SJSA1 (cell line): Measurements from ENCODE around the gene DUSP1. TPM values are rescaled to one million over a fixed set of nuclear protein-coding genes. Genes with fewer than 3 reads are reported as not detected.
A peak's percentile ranks its signal among the peaks of the same experiment; 100 is the strongest.

Source experiments
- DNase-seq, 2 experiments: peaks; one replicate each; pipeline ENCODE4 v3.0.0-alpha.2; 2015 to 2020; ENCODE audit warnings: low spot score in 2 of 2, low read depth in 1 of 2
- H3K27ac ChIP-seq: fragments of 250-450 bp; sonication (Bioruptor Pico); 2 replicates; pipeline ENCODE4 v1.5.1; 2020; ENCODE audit warnings: mild to moderate bottlenecking, moderate library complexity
- H3K27me3 ChIP-seq: fragments of 250-450 bp; sonication (Bioruptor Pico); replicated peaks from 2 replicates; pipeline ENCODE4 v1.5.1; 2020; ENCODE audit warnings: mild to moderate bottlenecking, moderate library complexity
- H3K36me3 ChIP-seq: fragments of 250-450 bp; sonication (Bioruptor Pico); 2 replicates; pipeline ENCODE4 v1.5.1; 2020; ENCODE audit warnings: mild to moderate bottlenecking
- H3K4me1 ChIP-seq: fragments of 250-450 bp; sonication (Bioruptor Pico); replicated peaks from 2 replicates; pipeline ENCODE4 v1.6.1; 2021; ENCODE audit warnings: mild to moderate bottlenecking
- H3K4me3 ChIP-seq: fragments of 250-450 bp; sonication (Bioruptor Pico); 2 replicates; pipeline ENCODE4 v1.5.1; 2020; ENCODE audit warnings: mild to moderate bottlenecking
- H3K9me3 ChIP-seq: fragments of 250-450 bp; sonication (Bioruptor Pico); replicated peaks from 2 replicates; pipeline ENCODE4 v1.5.1; 2020; ENCODE audit warnings: mild to moderate bottlenecking
- total RNA-seq: library from RNA; depleted of rRNA; stranded (reverse); fragments of >200 nt; shearing (Covaris generic); gene quantifications from 2 replicates; pipeline ENCODE4 v1.2.3, GENCODE V29; 2014

The DUSP1 gene
- total RNA-seq, 1 experiment from 2014 or later = 475 TPM

- Histone ChIP-seq H3K27ac (peak overlapping the region; percentile 99), H3K9me3 (no peaks in the 10 kb centered on the region), H3K27me3 (no peaks in the 10 kb centered on the region), H3K4me1 (peaks cover 59% of the 10 kb centered on the region), H3K4me3 (peak overlapping the region; percentile 75), H3K36me3 (peaks cover 56% of the 10 kb centered on the region)
- peak; percentile 76 to 82 for DNase-seq
These were observed 2.2 kb downstream of the DUSP1 start for GRCh38 chr5:172768573-172769341.

GRCh38 chr5:172768098-172768572 is 2.9 kb downstream of the DUSP1 start:
- Histone ChIP-seq H3K36me3 (peaks cover 56% of the 10 kb centered on the region), H3K4me3 (peak overlapping the region; percentile 75), H3K9me3 (no peaks in the 10 kb centered on the region), H3K4me1 (peaks cover 53% of the 10 kb centered on the region), H3K27ac (peak overlapping the region; percentile 99; the same call in 1 of the 2 replicates), H3K27me3 (no peaks in the 10 kb centered on the region)
- peak in 1 of 2 experiments; percentile 54 for DNase-seq

GRCh38 chr5:172766287-172767108 is 4.5 kb downstream of the DUSP1 start:
- Histone ChIP-seq H3K9me3 (no peaks in the 10 kb centered on the region), H3K27ac (peak overlapping the region; percentile 51), H3K27me3 (no peaks in the 10 kb centered on the region), H3K4me3 (peak overlapping the region; percentile 7), H3K4me1 (peaks cover 37% of the 10 kb centered on the region), H3K36me3 (peaks cover 56% of the 10 kb centered on the region)
- DNase-seq = peak in 1 of 2 experiments; percentile 88

GRCh38 chr5:172765766-172766286 is 5.2 kb downstream of the DUSP1 start:
- Histone ChIP-seq H3K36me3 (peaks cover 55% of the 10 kb centered on the region), H3K27ac (peak overlapping the region; percentile 51), H3K4me3 (no peak overlapping the region; the same call in 1 of the 2 replicates), H3K27me3 (no peaks in the 10 kb centered on the region), H3K9me3 (no peaks in the 10 kb centered on the region), H3K4me1 (peaks cover 34% of the 10 kb centered on the region)
- no peak for DNase-seq

GRCh38 chr5:172764861-172765765 is 5.9 kb downstream of the DUSP1 start:
- Histone ChIP-seq H3K27me3 (no peaks in the 10 kb centered on the region), H3K4me1 (peaks cover 34% of the 10 kb centered on the region), H3K36me3 (peaks cover 48% of the 10 kb centered on the region), H3K9me3 (no peaks in the 10 kb centered on the region), H3K4me3 (no peak overlapping the region), H3K27ac (peak overlapping the region; percentile 66)
- DNase-seq = peak; percentile 100

- Histone ChIP-seq H3K4me3 (no peak overlapping the region), H3K27me3 (no peaks in the 10 kb centered on the region), H3K9me3 (no peaks in the 10 kb centered on the region), H3K4me1 (peaks cover 39% of the 10 kb centered on the region), H3K27ac (no peak overlapping the region), H3K36me3 (peaks cover 28% of the 10 kb centered on the region)
- no peak for DNase-seq
These were observed 7.9 kb downstream of the DUSP1 start for GRCh38 chr5:172763120-172763464.

GRCh38 chr5:172762214-172763119 is 8.5 kb downstream of the DUSP1 start:
- DNase-seq = no peak
- Histone ChIP-seq H3K27ac (no peak overlapping the region), H3K9me3 (no peaks in the 10 kb centered on the region), H3K4me1 (peaks cover 38% of the 10 kb centered on the region), H3K4me3 (no peak overlapping the region), H3K36me3 (peaks cover 21% of the 10 kb centered on the region), H3K27me3 (no peaks in the 10 kb centered on the region)

- DNase-seq = no peak
- Histone ChIP-seq H3K4me1 (peaks cover 29% of the 10 kb centered on the region), H3K27me3 (no peaks in the 10 kb centered on the region), H3K36me3 (peaks cover 6% of the 10 kb centered on the region; the same call in 1 of the 2 replicates), H3K27ac (no peak overlapping the region), H3K4me3 (no peak overlapping the region), H3K9me3 (no peaks in the 10 kb centered on the region)
These were observed 10.0 kb downstream of the DUSP1 start for GRCh38 chr5:172760959-172761358.

GRCh38 chr5:172760136-172760535 is 10.9 kb downstream of the DUSP1 start:
- H3K4me1 ChIP-seq = peaks cover 23% of the 10 kb centered on the region
- DNase-seq = no peak
- no peak overlapping the region for H3K27ac ChIP-seq
- no peaks in the 10 kb centered on the region for H3K9me3 ChIP-seq
- H3K4me3 ChIP-seq = no peak overlapping the region
- no peaks in the 10 kb centered on the region for H3K27me3 ChIP-seq
- 0 out of 2 replicates have a peak, but pooled peaks cover 3% of the 10 kb centered on the region for H3K36me3 ChIP-seq

GRCh38 chr5:172758834-172759149 is 12.2 kb downstream of the DUSP1 start:
- DNase-seq = no peak
- Histone ChIP-seq H3K4me3 (no peak overlapping the region), H3K9me3 (no peaks in the 10 kb centered on the region), H3K27ac (peak overlapping the region; percentile 69), H3K4me1 (peaks cover 23% of the 10 kb centered on the region), H3K27me3 (no peaks in the 10 kb centered on the region), H3K36me3 (no peaks in the 10 kb centered on the region)

- peak; percentile 95 to 97 for DNase-seq
- H3K27me3 ChIP-seq = no peaks in the 10 kb centered on the region
- no peaks in the 10 kb centered on the region for H3K9me3 ChIP-seq
- H3K27ac ChIP-seq = peak overlapping the region; percentile 69
- H3K36me3 ChIP-seq = no peaks in the 10 kb centered on the region
- no peak overlapping the region for H3K4me3 ChIP-seq
- H3K4me1 ChIP-seq = peaks cover 23% of the 10 kb centered on the region
These were observed 12.7 kb downstream of the DUSP1 start for GRCh38 chr5:172758077-172758833.
